Measurements from ENCODE around the gene ENTHD1. TPM values are rescaled to one million over a fixed set of nuclear protein-coding genes. Genes with fewer than 3 reads are reported as not detected.

ENTHD1 gene
- total and polyA plus RNA-seq, 2 of the 8 experiments (the other 6 are each of a cell fraction or from before 2014, with no cell fraction given): not detected

- Histone ChIP-seq H3K9me3 (ENCODE audit: insufficient read depth in 2 of 2, low read depth in 1 of 2, low read length in 1 of 2) (no peaks in the 10 kb centered on the region), H2BK12ac (ENCODE audit: low read depth, low read length) (no peak overlapping the region), H3K23me2 (ENCODE audit: low read depth, low read length) (no peaks in the 10 kb centered on the region), H3K14ac (ENCODE audit: insufficient read length) (no peak overlapping the region), H3K27me3 (replicated peaks in 1 of 4; ENCODE audit: control insufficient read depth in 3 of 4, extremely low read depth in 1 of 4, insufficient read depth in 3 of 4, low read length in 3 of 4) (no peaks in the 10 kb centered on the region), H3K4me1 (replicated peaks in 1 of 4; ENCODE audit: control insufficient read depth in 3 of 4, insufficient read depth in 4 of 4, low read length in 3 of 4) (peaks cover 0 to 2% (median 0%) of the 10 kb centered on the region in 4 experiments; a peak in 3 of 7 replicates), H2BK120ac (replicated peaks; ENCODE audit: low read depth, low read length) (no peak overlapping the region), H3K4me2 (ENCODE audit: insufficient read depth in 1 of 2, low read depth in 2 of 2, low read length in 2 of 2) (no peak overlapping the region), H3K4ac (replicated peaks; ENCODE audit: insufficient read length, low read depth, low read length) (no peak overlapping the region), H3K18ac (ENCODE audit: extremely low read depth, low read length) (no peak overlapping the region; the same call in 1 of the 2 replicates), H2BK20ac (ENCODE audit: low read length) (no peak overlapping the region), H3K23ac (ENCODE audit: insufficient read length) (no peak overlapping the region), H3K36me3 (ENCODE audit: control insufficient read depth in 2 of 4, insufficient read depth in 4 of 4, low read length in 3 of 4) (no peaks in the 10 kb centered on the region), H2BK15ac (ENCODE audit: low read length) (no peak overlapping the region), H3K79me2 (ENCODE audit: control insufficient read depth in 1 of 2, insufficient read depth in 2 of 2, low read length in 2 of 2) (no peaks in the 10 kb centered on the region), H3K4me3 (ENCODE audit: extremely low read depth in 1 of 4, insufficient read depth in 2 of 4, low read depth in 3 of 4, low read length in 4 of 4) (no peak overlapping the region), H3K56ac (replicated peaks; ENCODE audit: insufficient read length, low read depth, low read length) (no peak overlapping the region), H3K79me1 (ENCODE audit: low read depth, low read length) (no peaks in the 10 kb centered on the region), H3K27ac (ENCODE audit: low read depth, low read length) (no peak overlapping the region), H4K20me1 (replicated peaks in 1 of 2; ENCODE audit: control insufficient read depth in 1 of 2, insufficient read depth in 2 of 2, low read length in 2 of 2) (peaks cover 0 to 2% of the 10 kb centered on the region in 2 experiments), H4K8ac (ENCODE audit: extremely low read depth, insufficient read depth, low read length) (no peak overlapping the region), H4K5ac (ENCODE audit: insufficient read length, low read depth, low read length) (no peak overlapping the region), H2AFZ (ENCODE audit: low read length) (no peak overlapping the region), H2BK5ac (ENCODE audit: low read depth, low read length) (no peak overlapping the region), H3K9ac (replicated peaks in 1 of 4; ENCODE audit: extremely low read depth in 1 of 4, low read depth in 3 of 4, low read length in 3 of 4) (no peak overlapping the region), H4K91ac (replicated peaks; ENCODE audit: insufficient read length, low read length) (no peak overlapping the region), H2AK5ac (ENCODE audit: low read depth, low read length) (no peak overlapping the region)
- DNase-seq (ENCODE audit: low read depth in 1 of 2, low spot score in 2 of 2): no peak
- 90% methylated on average over 7 of the region's 7 CpGs; no CpG with 5 or more reads in 1 of the 2 experiments for WGBS, 2 experiments (ENCODE audit: extremely low coverage in 1 of 2, insufficient coverage in 1 of 2, insufficient read length in 1 of 2, insufficient replicate concordance in 2 of 2, low coverage in 1 of 2, low lambda C conversion rate in 2 of 2, missing lambda C conversion rate in 1 of 2)
- TF ChIP-seq SP2 (IDR thresholded peaks at IDR 0.05; ENCODE audit: low read length): no peak
- TF ChIP-seq CEBPB (IDR thresholded peaks at IDR 0.05; ENCODE audit: low read depth, low read length): no peak
- TF ChIP-seq KDM5A (IDR thresholded peaks at IDR 0.05; ENCODE audit: low read length): no peak
- no peak for TF ChIP-seq BRCA1 (IDR thresholded peaks at IDR 0.05; ENCODE audit: low read depth, low read length)
- ChIA-PET POLR2A (ENCODE audit: partially characterized antibody) (no interaction called here), CTCF (ENCODE audit: partially characterized antibody) (interaction anchor here (1.0 to 1.7 kb wide), 2 partner anchors 16 to 183 kb away, joined by 3 to 5 read pairs; no protein-coding TSS in a partner anchor)
- no peak for FAIRE-seq
Observed at GRCh38 chr22:39718206-39718605, 175.4 kb downstream of the ENTHD1 start.

All from H1 (cell line).